Natural killer cell (primary cell): ENCODE data around the gene CIPC. TPM values are rescaled to one million over a fixed set of nuclear protein-coding genes. Genes with fewer than 3 reads are reported as not detected.

Source experiments
- ATAC-seq, 3 donors: fragments of 150-1000 bp in 2 of 3; fragments of 200-7000 bp in 1 of 3; cut with Tn5 transposase; 1 replicate in 1 of 3; 2 replicates in 2 of 3; pipeline ENCODE4 v1.10.0; 2021; ENCODE audit warnings: mild to moderate bottlenecking in 2 of 3, moderate library complexity in 2 of 3
- DNase-seq, 2 donors: peaks; one replicate each; pipeline versions ENCODE4 v3.0.0 to v3.0.0-alpha.2; 2013 to 2021; ENCODE audit warnings: mixed read lengths in 1 of 2
- H3K27ac ChIP-seq: one replicate; pipeline ENCODE4 v1.5.1; 2013; ENCODE audit warnings: mild to moderate bottlenecking, low read length
- H3K27me3 ChIP-seq: one replicate; pipeline ENCODE4 v1.6.1; 2013; ENCODE audit warnings: low read length; ENCODE audit not compliant: control insufficient read depth, insufficient read depth
- H3K36me3 ChIP-seq: one replicate; pipeline ENCODE4 v1.6.1; 2013; ENCODE audit warnings: low read length; ENCODE audit not compliant: control insufficient read depth, insufficient read depth
- H3K4me1 ChIP-seq: one replicate; pipeline ENCODE4 v1.6.1; 2013; ENCODE audit warnings: low read length; ENCODE audit not compliant: control insufficient read depth, insufficient read depth
- H3K4me3 ChIP-seq: one replicate; pipeline ENCODE4 v1.5.1; 2013; ENCODE audit warnings: low read length
- H3K9me3 ChIP-seq: one replicate; pipeline ENCODE4 v1.6.1; 2013; ENCODE audit warnings: low read length; ENCODE audit not compliant: control insufficient read depth, insufficient read depth
- H3K27ac Mint-ChIP-seq, 2 donors: one replicate each; pipeline ENCODE4 v1.8.0; 2022; ENCODE audit warnings: mild to moderate bottlenecking in 2 of 2, mixed read lengths in 2 of 2, moderate library complexity in 1 of 2
- H3K27me3 Mint-ChIP-seq, 2 donors: one replicate each; pipeline ENCODE4 v1.8.0; 2022; ENCODE audit warnings: low read depth in 2 of 2, mixed read lengths in 2 of 2
- H3K36me3 Mint-ChIP-seq: one replicate; pipeline ENCODE4 v1.8.0; 2022; ENCODE audit warnings: mixed read lengths
- H3K4me1 Mint-ChIP-seq, 2 donors: one replicate each; pipeline ENCODE4 v1.8.0; 2022; ENCODE audit warnings: mixed read lengths in 2 of 2
- H3K4me3 Mint-ChIP-seq: one replicate; pipeline ENCODE4 v1.8.0; 2022; ENCODE audit warnings: mild to moderate bottlenecking, moderate library complexity, mixed read lengths
- H3K9me3 Mint-ChIP-seq, 2 donors: one replicate each; pipeline ENCODE4 v1.8.0; 2022; ENCODE audit warnings: mixed read lengths in 2 of 2
- CTCF ChIP-seq: fragments of 200-600 bp; IDR thresholded peaks from one replicate; pipeline ENCODE4 v1.8.0; 2022; ENCODE audit warnings: antibody characterized with exemption
- WGBS: methylation state at CpG from one replicate; pipeline ENCODE4 v1.1.7; 2013; ENCODE audit warnings: missing lambda C conversion rate; ENCODE audit not compliant: insufficient coverage; 5-methylcytosine and 5-hydroxymethylcytosine counted together
- intact Hi-C: fragments of 100-400 bp; cut with micrococcal nuclease; formaldehyde crosslinking; loops from one replicate; pipeline ENCODE4 v1.14.2; 2022
- total RNA-seq, 4 donors: library from RNA; stranded (reverse); fragments of 120-200 nt in 1 of 4; gene quantifications; one replicate each; pipeline versions ENCODE4 v1.2.3 to v1.2.4, GENCODE V29; 2013 to 2022

The CIPC gene
- total RNA-seq, 3 donors from 2014 or later (not counting 1 experiment from before 2014, with no cell fraction given), result 7.1 to 10.0 (median 9.9) TPM

GRCh38 chr14:77120771-77121743, 23.0 kb downstream of the CIPC start:
- Mint-ChIP-seq H3K4me1 (peaks cover 24 to 31% of the 10 kb centered on the region in 2 donors), H3K36me3 (no peaks in the 10 kb centered on the region), H3K4me3 (peak overlapping the region; percentile 55), H3K27me3 (peaks cover 0 to 9% of the 10 kb centered on the region in 2 donors), H3K27ac (peak overlapping the region; percentile 83 to 84), H3K9me3 (no peaks in the 10 kb centered on the region)
- Histone ChIP-seq H3K36me3 (no peaks in the 10 kb centered on the region), H3K4me1 (peaks cover 63% of the 10 kb centered on the region), H3K9me3 (no peaks in the 10 kb centered on the region), H3K4me3 (no peak overlapping the region), H3K27ac (peak overlapping the region; percentile 77), H3K27me3 (peaks cover 5% of the 10 kb centered on the region)
- TF ChIP-seq CTCF, result no peak
- intact Hi-C loops, result no loop called here
- ATAC-seq, result peak; percentile 65 to 75 (median 68)
- DNase-seq, result peak in 1 of 2 donors; percentile 77
- WGBS, result 40% methylated on average over 9 of the region's 9 CpGs

GRCh38 chr14:77122526-77123125, 24.6 kb downstream of the CIPC start:
- H3K4me3 Mint-ChIP-seq, result peak overlapping the region; percentile 1
- no peak overlapping the region for H3K4me3 ChIP-seq
- intact Hi-C loops, result no loop called here
- H3K27me3 Mint-ChIP-seq, result peaks cover 10 to 15% of the 10 kb centered on the region in 2 donors
- H3K27me3 ChIP-seq, result peaks cover 5% of the 10 kb centered on the region
- H3K36me3 Mint-ChIP-seq, result no peaks in the 10 kb centered on the region
- no peak overlapping the region for H3K27ac ChIP-seq
- TF ChIP-seq CTCF, result no peak
- H3K27ac Mint-ChIP-seq, result peak overlapping the region in 1 of 2 donors; percentile 84
- no peaks in the 10 kb centered on the region for H3K36me3 ChIP-seq
- DNase-seq (no peak), ATAC-seq (no peak)
- H3K9me3 ChIP-seq, result no peaks in the 10 kb centered on the region
- H3K4me1 ChIP-seq, result peaks cover 63% of the 10 kb centered on the region
- no peaks in the 10 kb centered on the region for H3K9me3 Mint-ChIP-seq
- 86% methylated on average over 6 of the region's 6 CpGs for WGBS
- H3K4me1 Mint-ChIP-seq, result peaks cover 24 to 31% of the 10 kb centered on the region in 2 donors

- H3K27ac ChIP-seq, result peak overlapping the region; percentile 38
- intact Hi-C loops, result loop anchor here (1.0 kb wide), 1 partner anchor 25 kb away; the partner anchor contains the start of gene CIPC
- Mint-ChIP-seq H3K4me3 (peak overlapping the region; percentile 76), H3K27me3 (peaks cover 11 to 22% of the 10 kb centered on the region in 2 donors), H3K36me3 (no peaks in the 10 kb centered on the region), H3K27ac (peak overlapping the region in 1 of 2 donors; percentile 16), H3K9me3 (no peaks in the 10 kb centered on the region), H3K4me1 (peaks cover 24 to 31% of the 10 kb centered on the region in 2 donors)
- peaks cover 63% of the 10 kb centered on the region for H3K4me1 ChIP-seq
- no peak for DNase-seq
- peak overlapping the region; percentile 55 for H3K4me3 ChIP-seq
- no peak for ATAC-seq
- no peaks in the 10 kb centered on the region for H3K9me3 ChIP-seq
- no peaks in the 10 kb centered on the region for H3K36me3 ChIP-seq
- no peak for TF ChIP-seq CTCF
- peaks cover 5% of the 10 kb centered on the region for H3K27me3 ChIP-seq
- WGBS, result 74% methylated on average over 8 of the region's 9 CpGs
Observed at GRCh38 chr14:77123381-77124325, 25.6 kb downstream of the CIPC start.
